Stimulated activated CD4-positive, alpha-beta T cell treated with anti-CD3 and anti-CD28 coated beads, Interleukin-1b, Interleukin-23, amount 100 ng/mL, for 4 hours (primary cell): ENCODE measurements around the gene PPP2R2C.

Experiments
- DNase-seq, 2 donors: peaks; one replicate each; pipeline ENCODE4 v3.0.0-alpha.2; 2020; ENCODE audit warnings: low read depth in 2 of 2

PPP2R2C gene

GRCh38 chr4:6332042-6332668 is 140.3 kb downstream of the PPP2R2C start:
- no peak for DNase-seq

- DNase-seq: no peak
Measured at GRCh38 chr4:6331468-6331867, 140.9 kb downstream of the PPP2R2C start.

GRCh38 chr4:6331018-6331417 is 141.4 kb downstream of the PPP2R2C start:
- DNase-seq: no peak

DNA sequence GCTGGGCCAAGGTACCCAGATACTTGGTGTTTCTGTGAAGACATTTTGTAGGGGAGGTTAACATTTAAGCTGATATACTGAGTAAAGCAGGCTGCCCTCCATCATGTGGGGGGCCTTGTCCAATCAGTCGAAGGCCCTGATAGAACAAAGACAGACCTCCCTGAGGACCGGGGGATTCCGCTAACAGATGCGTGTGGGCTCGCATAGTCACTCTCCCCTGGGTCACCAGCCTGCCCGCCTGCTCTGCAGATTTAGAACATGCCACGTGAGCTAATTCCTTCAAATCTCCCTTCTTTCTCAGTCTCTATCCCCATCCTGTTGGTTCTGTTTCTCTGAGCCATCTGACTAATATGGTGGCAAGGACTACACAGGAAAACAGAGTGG is 142.0 kb downstream of the PPP2R2C start:
- no peak for DNase-seq

- DNase-seq: no peak
Measured at GRCh38 chr4:6329478-6330383, 142.7 kb downstream of the PPP2R2C start.

DNA sequence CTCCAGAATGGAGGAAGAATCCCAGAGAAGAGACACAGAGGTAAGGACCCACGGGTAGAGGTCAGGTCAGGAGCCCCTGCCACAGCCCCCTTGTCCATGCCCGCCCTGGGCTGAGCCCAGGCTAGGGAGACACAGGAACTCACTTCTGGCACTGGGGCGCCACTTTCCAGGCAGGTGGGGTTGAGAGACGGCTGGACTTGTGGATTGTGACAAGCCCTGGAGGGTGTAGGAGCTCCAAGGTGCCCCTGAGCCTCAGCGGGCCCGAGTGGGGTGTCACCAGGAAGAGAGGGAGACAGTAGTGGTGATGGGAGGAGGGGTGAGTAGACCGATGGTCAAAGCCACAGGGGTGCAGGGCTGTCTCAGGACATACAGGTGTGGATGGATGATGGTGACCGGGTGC is 143.9 kb downstream of the PPP2R2C start:
- DNase-seq: no peak

DNA sequence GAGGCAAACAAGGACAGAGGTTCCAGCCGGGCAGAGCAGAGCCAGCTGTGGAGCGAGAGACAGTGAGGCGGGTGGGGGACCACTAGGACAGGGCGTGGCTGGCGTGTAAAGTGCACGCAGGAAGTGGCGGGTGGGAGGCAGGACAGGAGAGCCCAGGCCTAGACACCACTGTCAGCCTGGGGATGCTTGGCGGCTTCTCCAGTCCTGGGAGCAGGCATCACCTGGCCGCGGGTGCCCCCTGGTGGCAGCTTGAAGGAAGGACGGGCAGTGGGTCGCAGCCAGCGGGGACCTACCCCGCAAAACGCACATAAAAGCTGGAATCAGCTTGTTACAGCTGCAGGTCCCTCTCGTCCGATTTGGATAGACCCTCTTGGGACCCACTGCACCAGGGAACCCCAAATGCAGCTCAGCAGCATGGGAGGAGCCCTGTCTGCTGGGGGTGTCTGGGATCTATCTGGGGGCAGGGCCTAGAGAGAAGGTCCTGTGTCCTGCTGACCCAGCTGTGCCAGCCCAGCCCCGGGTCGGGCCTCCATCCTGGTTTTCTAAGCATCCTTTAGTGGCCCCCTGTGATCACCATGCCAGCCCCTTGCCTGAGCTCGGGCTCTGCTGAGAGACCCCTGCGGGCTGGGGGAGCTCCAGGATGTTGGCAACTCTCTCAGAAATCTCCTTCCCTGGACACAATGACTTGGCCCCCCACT is 145.0 kb downstream of the PPP2R2C start:
- peak; percentile 73 to 76 for DNase-seq

DNA sequence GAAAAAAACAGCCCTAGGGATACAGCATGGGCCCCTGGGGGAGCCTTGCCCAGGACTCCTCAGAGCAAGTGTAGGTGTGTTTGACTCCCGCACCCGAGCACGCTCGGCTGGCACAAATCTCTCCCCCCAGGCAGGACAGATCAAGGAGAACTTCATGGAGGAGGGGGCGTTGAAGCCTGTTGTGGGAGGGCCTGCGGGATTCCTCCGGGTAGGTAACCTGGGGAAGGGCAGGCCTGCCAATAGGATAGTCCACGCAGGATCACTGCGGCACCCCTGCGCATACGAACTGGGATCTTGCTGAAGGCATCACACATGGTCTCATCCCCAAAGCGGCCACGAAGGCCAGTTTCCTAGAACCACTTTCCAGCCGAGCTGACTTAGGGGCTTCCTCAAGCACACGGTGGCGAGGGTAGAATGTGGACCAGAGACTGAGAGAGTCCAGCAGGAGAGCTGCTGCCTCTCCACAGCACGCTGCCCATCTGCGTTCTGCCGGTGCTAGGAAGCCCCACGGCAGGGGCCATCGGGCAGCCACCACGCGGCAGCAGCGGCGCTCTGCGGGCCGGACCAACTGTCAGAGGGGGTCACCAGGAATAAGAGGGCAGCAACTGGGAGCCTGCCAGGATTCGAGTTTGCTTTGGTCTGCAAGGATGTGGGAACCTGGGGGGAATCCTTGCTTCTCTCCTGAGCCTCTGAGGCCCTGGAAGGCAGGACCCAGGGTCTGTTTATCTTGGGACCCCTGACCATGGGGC is 145.9 kb downstream of the PPP2R2C start:
- no peak for DNase-seq

GRCh38 chr4:6325788-6326290 is 146.6 kb downstream of the PPP2R2C start:
- no peak for DNase-seq

DNA sequence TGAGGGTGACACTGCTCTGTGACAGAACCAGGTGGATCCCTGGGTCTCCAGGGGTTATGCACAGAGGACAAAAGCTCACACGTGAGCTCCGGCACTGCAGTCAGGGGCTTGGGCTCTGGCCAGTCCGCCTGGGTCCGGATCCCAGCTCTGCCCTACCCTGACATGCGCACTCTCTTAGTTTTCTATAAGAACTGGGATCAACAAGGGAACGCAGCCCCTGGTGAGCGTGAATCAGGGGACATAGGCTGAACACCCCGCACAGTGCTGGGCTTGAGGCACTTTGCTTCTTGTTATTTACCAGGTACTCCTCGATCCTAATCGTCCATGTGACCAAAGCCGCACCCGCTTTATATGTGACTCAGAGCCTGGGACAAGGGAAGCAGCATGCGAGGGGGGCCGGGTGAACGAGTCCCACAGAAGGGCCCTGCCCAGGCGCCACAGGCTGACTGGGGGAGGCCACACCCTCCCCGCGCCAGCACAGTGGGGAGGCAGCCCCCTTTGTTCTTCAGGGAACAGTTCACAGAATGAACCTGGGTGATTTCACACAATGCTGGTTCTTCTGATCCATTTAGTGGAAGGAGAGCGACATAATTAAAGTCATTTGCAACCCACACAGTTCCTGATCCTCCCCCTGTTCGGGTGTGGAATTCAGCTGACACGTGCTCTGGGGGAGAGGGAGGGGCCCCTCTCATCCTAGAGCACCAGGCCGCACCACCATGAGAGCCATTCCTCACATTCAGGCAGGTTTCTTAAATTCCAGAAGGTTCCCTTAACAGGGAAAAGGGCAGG is 147.2 kb downstream of the PPP2R2C start:
- no peak for DNase-seq

DNA sequence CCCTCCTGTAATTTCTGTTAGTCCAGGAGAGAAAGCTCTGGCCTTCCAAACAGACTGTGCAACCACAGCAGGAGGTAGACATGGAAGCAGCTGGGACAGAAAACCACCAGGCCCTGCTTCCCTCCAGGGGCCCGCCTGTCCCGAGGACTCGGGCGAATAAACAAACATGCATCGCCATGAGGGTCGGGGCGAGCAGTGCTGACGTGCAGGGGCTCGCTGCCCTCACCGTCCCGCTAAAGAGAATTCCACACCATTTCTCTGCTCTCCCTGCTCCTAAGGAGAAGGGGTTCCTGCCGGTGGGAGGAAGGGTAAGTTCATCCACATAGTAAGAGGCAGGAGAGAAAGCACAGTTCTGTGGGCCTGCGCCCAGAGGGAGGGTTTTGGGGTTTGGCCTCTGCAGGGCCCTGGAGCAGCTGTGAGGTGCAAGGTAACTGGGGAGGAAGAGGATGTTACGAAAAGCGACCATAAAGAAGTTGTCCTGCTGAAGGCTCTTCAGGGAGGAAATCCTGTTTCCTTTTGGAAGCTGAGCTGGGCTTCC is 147.9 kb downstream of the PPP2R2C start:
- DNase-seq: no peak

DNA sequence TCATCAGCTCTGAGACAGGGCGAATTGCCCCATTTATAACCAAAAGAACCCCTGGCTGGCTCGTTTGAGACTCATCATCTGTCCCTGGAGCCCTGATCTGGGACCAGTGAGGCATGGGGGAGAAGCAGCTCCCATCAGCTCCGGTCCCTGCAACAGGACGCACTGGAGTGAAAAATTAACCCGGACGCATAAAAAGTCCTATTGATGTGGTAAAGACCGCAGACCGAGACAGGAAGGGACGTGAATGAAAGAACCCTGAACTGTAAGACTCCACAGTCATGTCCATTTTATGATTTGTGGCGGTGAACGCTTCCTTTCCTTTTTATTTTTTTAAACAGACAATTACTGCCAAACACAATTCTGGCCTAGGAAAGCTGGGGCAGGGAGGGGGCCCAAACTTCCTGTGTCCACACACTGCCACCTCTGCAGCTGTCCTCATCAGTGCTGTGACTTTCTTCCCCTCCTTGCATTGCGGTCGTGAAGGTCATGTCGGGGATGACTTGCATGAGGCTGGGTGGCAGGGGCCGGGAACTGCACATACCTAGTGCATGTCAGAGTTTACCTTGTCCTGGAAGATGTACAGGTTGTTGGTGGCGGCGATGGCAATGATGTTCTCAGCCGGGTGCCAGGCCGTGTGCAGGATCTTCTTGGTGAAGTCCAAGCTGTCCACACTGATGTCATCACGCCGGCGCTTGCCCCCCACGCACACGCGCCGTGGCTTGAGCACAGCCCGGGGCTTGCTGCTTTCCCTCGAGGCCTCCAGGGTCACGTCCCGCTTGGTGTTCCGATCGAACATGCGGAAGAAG is 149.4 kb downstream of the PPP2R2C start:
- no peak for DNase-seq

DNA sequence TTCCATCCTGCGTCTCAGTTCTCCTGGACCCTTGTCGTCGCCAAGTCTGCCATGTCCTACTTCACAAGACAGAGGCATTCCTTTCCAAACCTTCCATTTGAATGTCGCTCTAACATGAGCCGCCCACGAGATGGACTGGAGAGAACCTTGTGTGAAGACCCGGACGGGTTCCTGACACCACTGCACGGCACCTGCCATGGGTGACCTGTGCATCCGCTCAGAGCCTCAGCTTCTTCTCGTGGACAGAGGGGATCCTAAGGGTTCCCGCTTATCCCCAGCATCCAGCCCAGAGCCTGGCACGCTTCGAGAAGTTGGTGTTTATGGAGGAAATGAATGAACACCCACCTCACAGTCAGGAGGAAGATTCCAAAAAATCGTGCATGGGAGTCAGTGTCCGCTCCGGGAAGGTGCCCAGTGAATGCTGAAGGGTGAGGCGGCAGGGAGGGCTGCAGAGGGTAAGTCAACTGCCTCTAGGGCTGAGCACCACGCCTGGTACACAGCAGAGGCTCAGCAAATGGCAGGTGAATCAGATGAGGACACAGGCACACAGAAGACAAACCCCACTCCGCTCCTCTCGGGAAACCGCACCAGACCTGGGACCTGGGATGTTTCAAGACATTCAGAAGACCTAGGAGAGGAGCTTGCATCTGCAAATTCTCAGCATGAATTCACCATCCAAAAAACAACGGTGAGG is 150.2 kb downstream of the PPP2R2C start:
- DNase-seq: no peak

DNA sequence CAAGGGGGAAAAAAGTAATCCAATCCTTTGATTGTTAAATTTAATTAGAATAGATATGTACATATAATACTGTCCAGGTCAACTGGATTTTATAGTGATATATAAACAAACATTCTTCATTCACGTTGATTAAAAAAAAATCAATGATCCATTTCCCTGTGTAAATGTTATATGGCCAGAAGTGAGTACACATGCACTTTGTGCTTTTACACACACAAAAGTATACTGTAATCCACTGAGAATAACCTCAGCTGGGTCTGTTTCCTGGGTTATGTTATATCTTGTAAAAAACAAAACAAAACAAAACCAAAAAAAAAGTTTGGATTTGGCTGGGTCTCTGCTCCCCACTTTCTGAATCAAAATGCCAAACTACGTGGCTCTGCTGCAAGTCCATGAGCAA is 151.1 kb downstream of the PPP2R2C start:
- no peak for DNase-seq

DNA sequence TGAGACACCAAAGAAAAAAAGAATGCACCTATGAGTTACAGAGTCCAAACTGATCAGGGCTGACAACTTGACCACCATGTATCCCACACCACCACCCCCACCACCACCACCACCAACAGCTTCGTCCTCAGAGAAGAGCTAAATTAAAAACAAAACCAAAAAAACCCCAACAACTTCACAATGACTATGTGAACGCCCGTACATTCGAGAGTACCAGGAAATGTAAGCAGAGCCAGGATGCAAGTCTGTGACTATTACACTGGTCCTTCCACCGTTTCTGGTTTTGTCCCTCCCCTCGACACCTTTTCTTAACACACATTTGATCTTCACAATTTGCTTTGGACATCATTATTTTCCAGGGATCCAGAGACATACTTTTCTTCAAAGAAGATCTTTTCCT is 151.8 kb downstream of the PPP2R2C start:
- DNase-seq: no peak

- DNase-seq: no peak
Measured at GRCh38 chr4:6319530-6320150, 152.8 kb downstream of the PPP2R2C start.

DNA sequence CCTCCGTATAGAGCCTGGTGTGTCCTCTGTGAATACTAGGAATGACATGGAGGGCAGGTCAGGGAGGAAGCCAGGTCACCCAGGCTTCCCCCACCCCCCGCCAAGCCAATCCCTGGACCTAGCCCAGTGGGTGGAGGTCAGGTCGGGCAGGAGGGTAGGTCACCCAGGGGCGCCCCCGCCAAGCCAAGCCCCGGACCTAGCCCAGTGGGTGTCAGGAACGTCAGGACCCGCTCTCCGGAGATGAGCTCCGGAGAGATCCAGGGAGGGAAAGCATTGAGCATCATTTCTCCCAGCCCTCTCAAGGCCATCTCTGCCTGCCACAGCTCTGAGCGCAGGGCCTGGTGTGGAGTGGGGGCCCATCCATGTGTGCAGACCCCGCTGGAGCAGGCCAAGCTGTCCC is 154.2 kb downstream of the PPP2R2C start:
- DNase-seq: no peak

GRCh38 chr4:6316461-6317003 is 155.9 kb downstream of the PPP2R2C start:
- no peak for DNase-seq
